LHCN-M2 (cell line): ENCODE data around the gene ZNF609. TPM values are rescaled to one million over a fixed set of nuclear protein-coding genes. Genes with fewer than 3 reads are reported as not detected.

ENCODE experiments used
- DNase-seq: peaks from one replicate; pipeline ENCODE4 v3.0.0-alpha.2; 2012; ENCODE audit warnings: low read depth
- total RNA-seq: library from RNA; depleted of rRNA; stranded (reverse); fragments of >200 nt; gene quantifications from 2 replicates; pipeline ENCODE4 v1.2.3, GENCODE V29; 2014; rRNA removed

The ZNF609 gene
- total RNA-seq, 1 experiment from 2014 or later = 13.1 TPM

- peak; percentile 37 for DNase-seq
Observed at GRCh38 chr15:64731012-64731804, 270.8 kb downstream of the ZNF609 start.

GRCh38 chr15:64731805-64732151 lies 271.4 kb downstream of the ZNF609 start:
- DNase-seq = no peak

- DNase-seq = no peak
Observed at GRCh38 chr15:64732156-64732860, 271.9 kb downstream of the ZNF609 start.

Other genes starting within 250 kb of the ZNF609 start
- 19.7 and 21.0 TPM in 2 replicates for gene CSNK1G1, start 104.4 kb upstream of the ZNF609 start, total RNA-seq
- gene PCLAF, start 79.1 kb upstream of the ZNF609 start, total RNA-seq = 87.3 and 126 TPM in 2 replicates
- gene TRIP4, start 72.7 kb upstream of the ZNF609 start, total RNA-seq = 8.1 and 9.2 TPM in 2 replicates